GM12878 (cell line): ENCODE data around the gene ICE1. TPM values are rescaled to one million over a fixed set of nuclear protein-coding genes. Genes with fewer than 3 reads are reported as not detected.

Experiments used
- ATAC-seq: fragments of 200-7000 bp; cut with Tn5 transposase; 3 replicates; pipeline ENCODE4 v1.9.1; 2020; ENCODE audit warnings: mild to moderate bottlenecking, moderate library complexity
- BruUV-seq: library from RNA; stranded (reverse); fragments of 400-500 nt; replicated peaks from 2 replicates; lab custom pipeline; 2021; lab: Mats Ljungman, UMichigan
- CTCF ChIA-PET: fragments of 300-600 bp; sonication (Branson Sonifier 250); formaldehyde crosslinking; extraction: SDS; loops from one replicate; lab custom pipeline; 2021; ENCODE audit warnings: inconsistent platforms; lab: Yijun Ruan, JAX
- POLR2A ChIA-PET: fragments of 350-600 bp; formaldehyde crosslinking; extraction: SDS; loops from one replicate; lab custom pipeline; 2021; ENCODE audit warnings: inconsistent platforms; lab: Charles Lee
- RAD21 ChIA-PET: fragments of 300-600 bp; sonication (Branson Sonifier 250); formaldehyde crosslinking; loops from one replicate; lab custom pipeline; 2023; ENCODE audit warnings: antibody characterized with exemption; ENCODE audit not compliant: unreplicated experiment; lab: Charles Lee
- SMC1A ChIA-PET: fragments of 300-600 bp; sonication (Branson Sonifier 250); formaldehyde crosslinking; loops from one replicate; lab custom pipeline; 2023; ENCODE audit not compliant: unreplicated experiment, uncharacterized antibody; lab: Charles Lee
- DNase-seq: peaks from one replicate; pipeline ENCODE4 v3.0.0-alpha.2; 2011; ENCODE audit warnings: low read depth, low spot score
- FAIRE-seq: peaks from 3 replicates; lab custom pipeline; 2011; peaks lifted over from hg19 to GRCh38; lab: Jason Lieb, UNC
- H2AFZ ChIP-seq: 2 replicates; pipeline ENCODE4 v1.6.0; 2011; ENCODE audit warnings: low read depth, low read length, control low read depth; ENCODE audit not compliant: control insufficient read depth
- H3K27ac ChIP-seq: 2 replicates; pipeline ENCODE4 v1.5.1; 2011; ENCODE audit warnings: control low read depth; ENCODE audit not compliant: control insufficient read depth, insufficient read depth
- H3K27me3 ChIP-seq, 2 experiments: replicated peaks in 1 of 2; 2 replicates each; pipeline versions ENCODE4 v1.6.0 to v1.6.1; 2011; ENCODE audit warnings: low read length in 1 of 2; ENCODE audit not compliant: control insufficient read depth in 2 of 2, insufficient read depth in 2 of 2
- H3K36me3 ChIP-seq, 2 experiments: 2 replicates each; pipeline ENCODE4 v1.5.1; 2011; ENCODE audit warnings: low read length in 1 of 2; ENCODE audit not compliant: control insufficient read depth in 2 of 2, insufficient read depth in 2 of 2
- H3K4me1 ChIP-seq: 2 replicates; pipeline ENCODE4 v1.6.1; 2011; ENCODE audit warnings: mild to moderate bottlenecking, low read length, moderate library complexity, mixed read lengths; ENCODE audit not compliant: control insufficient read depth, insufficient read depth
- H3K4me2 ChIP-seq: 2 replicates; pipeline ENCODE4 v1.6.0; 2011; ENCODE audit warnings: control low read depth; ENCODE audit not compliant: control insufficient read depth, insufficient read depth
- H3K4me3 ChIP-seq: fragments of 200-600 bp; sonication (generic); 2 replicates; pipeline ENCODE4 v1.5.1; 2016
- H3K79me2 ChIP-seq: 2 replicates; pipeline ENCODE4 v1.6.0; 2011; ENCODE audit warnings: low read length; ENCODE audit not compliant: control insufficient read depth, insufficient read depth
- H3K9ac ChIP-seq: 2 replicates; pipeline ENCODE4 v1.8.0; 2011; ENCODE audit warnings: low read length, control low read depth, mixed read lengths; ENCODE audit not compliant: control insufficient read depth, insufficient read depth
- H3K9me3 ChIP-seq: replicated peaks from 3 replicates; pipeline ENCODE4 v1.5.1; 2011; ENCODE audit warnings: mild to moderate bottlenecking, low read length; ENCODE audit not compliant: control insufficient read depth, insufficient read depth
- H4K20me1 ChIP-seq: 2 replicates; pipeline ENCODE4 v1.6.0; 2011; ENCODE audit not compliant: control insufficient read depth, insufficient read depth
- BMI1 ChIP-seq: fragments of 450-650 bp; IDR thresholded peaks from 2 replicates; pipeline ENCODE4 v1.6.1; 2016; ENCODE audit warnings: mild to moderate bottlenecking, moderate library complexity, borderline replicate concordance
- CEBPB ChIP-seq, 2 experiments: fragments of 150-350 bp in 1 of 2; IDR thresholded peaks; 2 replicates each; pipeline ENCODE4 v1.6.1; 2012 to 2014; ENCODE audit warnings: low read depth in 2 of 2, low read length in 2 of 2, borderline replicate concordance in 1 of 2, inconsistent platforms in 1 of 2
- LARP7 ChIP-seq: fragments of 450-650 bp; IDR thresholded peaks from 2 replicates; pipeline ENCODE4 v1.6.1; 2017; ENCODE audit warnings: mild to moderate bottlenecking
- NFIC ChIP-seq: IDR thresholded peaks from 2 replicates; pipeline ENCODE4 v1.6.1; 2012; ENCODE audit warnings: low read depth, mild to moderate bottlenecking, inconsistent platforms, low read length, moderate library complexity
- POLR2A ChIP-seq: IDR thresholded peaks from 2 replicates; pipeline ENCODE4 v1.6.1; 2011; ENCODE audit warnings: low read depth, mild to moderate bottlenecking, low read length
- SUPT20H ChIP-seq: IDR thresholded peaks from 2 replicates; pipeline ENCODE4 v1.6.1; 2011; ENCODE audit warnings: low read depth, mild to moderate bottlenecking, low read length, moderate library complexity, borderline replicate concordance; ENCODE audit not compliant: control insufficient read depth
- TCF12 ChIP-seq: IDR thresholded peaks from 2 replicates; pipeline ENCODE4 v1.6.1; 2011; ENCODE audit warnings: low read depth, mild to moderate bottlenecking, low read length
- WGBS: methylation state at CpG from one replicate; pipeline ENCODE4 v1.1.6; 2016; ENCODE audit warnings: low lambda C conversion rate; ENCODE audit not compliant: insufficient replicate concordance, insufficient coverage; ENCODE audit errors: missing lambda C conversion rate; 5-methylcytosine and 5-hydroxymethylcytosine counted together
- in situ Hi-C: fragments of 300-500 bp; cut with MboI; formaldehyde crosslinking; loops from 9 replicates; pipeline ENCODE4 v1.14.3; 2018; ENCODE audit warnings: mixed read lengths
- intact Hi-C: fragments of 100-400 bp; cut with micrococcal nuclease; formaldehyde crosslinking; loops from one replicate; pipeline ENCODE4 v1.14.2; 2022; ENCODE audit not compliant: unreplicated experiment
- polyA plus RNA-seq, 11 experiments: library from polyadenylated mRNA; depleted of rRNA in 4 of 11; unstranded in 6 of 11; stranded (reverse) in 5 of 11; fragments of >200 nt; fragmentation: Nextera tagmentation in 4 of 11; fragmentation: Illumina TruSeq in 1 of 11; extraction: Ambion mirVana in 4 of 11; extraction: Trizol in 1 of 11; gene quantifications; 1 replicate in 1 of 11; 2 replicates in 10 of 11; pipeline versions ENCODE4 v1.2.1 to v1.2.3, GENCODE V29; 2011 to 2016; ENCODE audit warnings: inconsistent platforms in 2 of 11, missing spikeins in 2 of 11, low read depth in 1 of 11
- total RNA-seq, 4 experiments: library from RNA; depleted of rRNA in 3 of 4; stranded (reverse); fragments of >200 nt in 3 of 4; fragmentation: Illumina TruSeq in 1 of 4; extraction: Trizol in 1 of 4; gene quantifications; 2 replicates each; pipeline versions ENCODE4 v1.2.1 to v1.2.3, GENCODE V29; 2013 to 2021
- TF ChIP-seq, protein P1 (sequence below): IDR thresholded peaks from 2 replicates; pipeline ENCODE4 v1.6.1; 2011; ENCODE audit warnings: mild to moderate bottlenecking, low read depth, low read length, moderate library complexity; ENCODE audit not compliant: insufficient replicate concordance

The ICE1 gene
- total and polyA plus RNA-seq, 10 of the 15 experiments (the other 5 are each of a cell fraction or from before 2014, with no cell fraction given): 3.8 to 31.4 (median 18.9) TPM

DNA sequence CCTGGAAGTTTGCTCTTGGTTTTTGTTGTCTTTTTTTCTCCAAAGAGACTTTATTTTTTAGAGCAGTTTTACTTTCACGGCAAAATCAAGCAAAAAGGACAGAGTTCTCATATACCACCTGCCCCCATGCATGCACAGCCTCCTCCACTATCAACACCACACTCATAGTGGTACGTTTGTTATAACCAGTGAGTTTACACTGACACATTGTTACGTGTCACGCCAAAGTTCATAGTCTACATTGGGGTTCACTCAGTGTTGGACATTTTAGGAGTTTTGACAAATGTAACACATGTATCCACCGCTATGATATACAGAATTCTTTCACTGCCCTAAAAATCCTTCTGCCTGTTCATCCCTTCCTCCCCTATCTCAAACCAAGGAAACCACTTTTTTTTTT is 7.5 kb upstream of the ICE1 start:
- no peak overlapping the region for H2AFZ ChIP-seq
- H3K4me2 ChIP-seq: no peak overlapping the region
- H3K4me3 ChIP-seq: no peak overlapping the region
- no peak overlapping the region for H3K27ac ChIP-seq
- SMC1A ChIA-PET: no interaction called here
- no peaks in the 10 kb centered on the region; the same call in 2 of the 3 replicates for H3K9me3 ChIP-seq
- TF ChIP-seq TCF12 (no peak), POLR2A (no peak), NFIC (no peak), SUPT20H (no peak), LARP7 (no peak), CEBPB (IDR thresholded peaks at IDR 0.05; ENCODE audit: borderline replicate concordance in 1 of 2, low read depth in 2 of 2, low read length in 2 of 2) (no peak), BMI1 (no peak)
- TF ChIP-seq, protein P1, sequence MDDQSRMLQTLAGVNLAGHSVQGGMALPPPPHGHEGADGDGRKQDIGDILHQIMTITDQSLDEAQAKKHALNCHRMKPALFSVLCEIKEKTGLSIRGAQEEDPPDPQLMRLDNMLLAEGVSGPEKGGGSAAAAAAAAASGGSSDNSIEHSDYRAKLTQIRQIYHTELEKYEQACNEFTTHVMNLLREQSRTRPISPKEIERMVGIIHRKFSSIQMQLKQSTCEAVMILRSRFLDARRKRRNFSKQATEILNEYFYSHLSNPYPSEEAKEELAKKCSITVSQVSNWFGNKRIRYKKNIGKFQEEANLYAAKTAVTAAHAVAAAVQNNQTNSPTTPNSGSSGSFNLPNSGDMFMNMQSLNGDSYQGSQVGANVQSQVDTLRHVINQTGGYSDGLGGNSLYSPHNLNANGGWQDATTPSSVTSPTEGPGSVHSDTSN: no peak
- TF ChIP-seq, all 136 proteins: peak for 0
- Histone ChIP-seq H3K27me3 (no peaks in the 10 kb centered on the region), H4K20me1 (no peaks in the 10 kb centered on the region), H3K79me2 (no peaks in the 10 kb centered on the region), H3K9ac (no peak overlapping the region), H3K4me1 (peaks cover 13% of the 10 kb centered on the region), H3K36me3 (no peaks in the 10 kb centered on the region)
- in situ Hi-C loops (loop anchor here (5.0 kb wide), 1 partner anchor 533 kb away; no protein-coding TSS in a partner anchor), intact Hi-C loops (no loop called here)
- ChIA-PET POLR2A (no interaction called here), CTCF (interaction anchor here (1.3 to 1.7 kb wide), 2 partner anchors 9 to 272 kb away, joined by 4 to 5 read pairs; no protein-coding TSS in a partner anchor), RAD21 (no interaction called here)
- no peak for DNase-seq
- no peak for ATAC-seq
- no peak for FAIRE-seq
- BruUV-seq: no TSS peak
- 79% methylated on average over 5 of the region's 5 CpGs for WGBS
